NCI-H187 treated with DMSO at 0.1 percent for 48 hours (cell line): ENCODE data around the gene TM4SF20.
"Not testable (repeated sequence)": the region's sequence is repeated elsewhere in the genome, so short reads cannot be mapped to it uniquely, and the experiment has no call there.

ENCODE experiments used
- DNase-seq: peaks from one replicate; lab custom pipeline; 2025; lab: John Stamatoyannopoulos, UW

Gene TM4SF20

DNA sequence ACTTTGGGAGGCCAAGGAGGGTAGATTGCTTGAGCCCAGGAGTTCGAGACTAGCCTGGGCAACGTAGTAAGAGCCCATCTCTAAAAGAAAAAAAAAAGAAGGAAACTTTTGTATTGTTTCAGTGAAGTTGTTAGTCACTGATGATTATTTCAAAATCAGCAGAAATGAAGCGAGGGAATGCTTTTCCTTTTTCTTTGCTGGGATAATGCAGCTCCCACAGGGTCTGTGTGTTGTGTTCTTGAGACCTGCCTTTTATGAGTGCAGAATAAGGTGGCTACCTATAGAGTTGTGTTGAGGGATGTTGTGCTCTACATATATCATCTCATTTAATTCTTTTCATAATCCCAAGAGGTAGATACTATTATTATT lies 11.7 kb downstream of the TM4SF20 start:
- no peak for DNase-seq

DNA sequence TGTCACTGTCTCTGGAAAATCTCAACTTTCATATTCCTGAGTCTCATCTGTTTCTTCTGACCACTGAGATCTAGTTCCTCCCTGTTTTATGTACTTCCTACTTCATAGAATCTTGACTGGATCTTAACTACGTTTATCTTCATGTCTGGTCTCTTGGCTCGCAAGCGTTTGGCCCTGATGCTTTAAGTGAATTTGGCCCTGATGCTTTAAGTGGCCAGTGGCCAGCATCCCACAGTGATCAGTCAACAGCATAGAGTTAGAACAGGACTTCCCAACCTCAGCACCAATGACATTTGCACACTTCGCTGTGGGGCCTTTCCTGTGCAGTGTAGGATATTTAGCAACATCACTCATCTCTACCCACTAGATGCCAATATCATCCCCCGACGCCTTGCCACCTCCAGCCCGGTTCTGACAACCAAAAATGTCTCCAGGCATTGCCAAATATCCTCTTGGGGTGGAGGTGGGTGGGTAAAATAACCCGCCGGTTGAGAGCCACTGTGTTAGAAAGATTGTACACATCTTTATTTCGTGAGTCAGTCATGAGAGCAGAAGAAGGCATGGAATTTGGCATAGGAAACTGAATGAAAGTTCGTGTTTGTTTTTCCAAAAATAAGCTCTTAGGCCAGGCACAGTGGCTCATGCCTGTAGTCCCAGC lies 12.2 kb downstream of the TM4SF20 start:
- no peak for DNase-seq

DNA sequence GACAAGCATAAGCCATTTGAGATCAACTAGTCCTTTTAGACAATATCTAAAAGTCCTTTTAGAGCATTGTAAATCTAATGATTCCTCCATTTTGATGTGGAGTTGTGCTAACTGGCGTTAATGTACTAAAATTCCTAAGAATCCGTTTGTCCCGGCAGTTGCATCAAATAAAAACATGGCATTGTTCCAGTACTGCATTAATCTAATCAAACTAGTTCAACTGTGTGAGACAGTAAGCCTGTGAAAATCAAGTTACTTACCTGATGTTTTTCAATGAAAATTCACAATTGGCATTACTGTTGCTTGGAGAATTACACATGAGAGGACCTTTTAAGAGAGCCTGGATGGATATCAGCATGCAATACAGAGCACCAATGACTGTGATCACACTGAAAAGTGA lies 13.3 kb downstream of the TM4SF20 start:
- no peak for DNase-seq

DNA sequence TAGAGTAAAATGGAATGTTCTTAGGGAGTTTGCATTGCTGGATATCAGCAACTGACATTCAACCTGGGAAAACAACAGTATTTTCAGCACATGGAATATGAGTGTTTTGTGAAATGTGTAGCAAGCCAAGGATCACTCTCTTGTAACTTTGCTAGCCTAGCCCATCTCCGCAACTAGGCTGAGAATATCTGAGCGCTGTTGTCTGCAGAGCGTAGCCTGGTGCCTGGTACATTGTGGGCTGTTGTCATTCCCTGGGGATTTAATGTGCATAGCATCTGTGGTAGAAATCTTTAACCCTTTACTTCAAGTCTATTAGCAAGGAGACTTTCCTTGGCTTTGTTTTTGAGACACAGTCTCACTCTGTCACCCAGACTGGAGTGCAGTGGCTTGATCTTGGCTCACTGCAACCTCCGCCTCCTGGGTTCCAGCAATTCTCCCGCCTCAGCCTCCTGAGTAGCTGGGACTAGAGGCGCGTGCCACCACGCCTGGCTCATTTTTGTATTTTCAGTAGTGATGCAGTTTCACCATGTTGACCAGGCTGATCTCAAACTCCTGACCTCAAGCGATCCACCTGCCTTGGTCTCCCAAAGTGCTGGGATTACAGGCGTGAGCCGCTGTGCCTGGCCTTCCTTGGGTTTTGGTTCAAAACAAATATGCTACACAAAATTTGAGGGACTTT lies 14.4 kb downstream of the TM4SF20 start:
- not testable (repeated sequence) for DNase-seq

DNA sequence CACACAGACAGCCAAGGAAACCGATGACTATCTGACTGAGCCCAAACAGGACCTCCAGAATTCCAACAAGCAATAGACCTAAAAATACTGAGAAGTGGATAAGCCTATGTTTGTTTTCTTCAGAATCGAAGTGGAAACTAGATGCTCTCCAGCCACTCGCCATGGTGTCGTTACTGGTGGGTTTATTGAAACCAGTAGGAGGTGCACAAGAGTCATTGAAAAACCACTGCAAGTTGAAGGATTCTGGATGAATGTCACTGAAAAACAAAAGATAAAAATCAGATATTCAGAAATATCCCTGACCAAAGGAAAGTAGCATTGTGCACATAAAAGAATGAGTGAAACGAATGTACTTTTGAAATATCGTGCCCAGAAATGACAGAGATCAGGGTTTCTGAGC lies 15.3 kb downstream of the TM4SF20 start:
- DNase-seq, result no peak

DNA sequence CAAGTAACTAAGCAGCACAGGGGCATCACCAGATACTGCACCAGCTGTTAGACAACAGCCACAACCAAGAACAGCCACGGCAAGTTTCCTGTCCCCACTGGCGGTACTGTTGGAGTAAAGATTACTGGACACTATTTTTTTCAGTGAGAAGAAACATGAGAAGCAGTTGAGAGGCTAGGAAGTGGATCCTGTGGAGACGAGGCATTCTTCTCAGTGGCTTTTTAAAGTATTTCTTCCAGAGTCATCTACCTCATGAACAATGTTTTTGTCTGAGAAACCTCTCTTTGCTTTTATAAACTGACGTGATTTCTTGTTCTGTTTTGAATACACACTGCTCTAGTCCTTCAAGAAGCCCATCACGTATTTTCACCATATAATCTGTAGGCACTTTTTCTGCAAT lies 18.8 kb downstream of the TM4SF20 start:
- no peak for DNase-seq

DNA sequence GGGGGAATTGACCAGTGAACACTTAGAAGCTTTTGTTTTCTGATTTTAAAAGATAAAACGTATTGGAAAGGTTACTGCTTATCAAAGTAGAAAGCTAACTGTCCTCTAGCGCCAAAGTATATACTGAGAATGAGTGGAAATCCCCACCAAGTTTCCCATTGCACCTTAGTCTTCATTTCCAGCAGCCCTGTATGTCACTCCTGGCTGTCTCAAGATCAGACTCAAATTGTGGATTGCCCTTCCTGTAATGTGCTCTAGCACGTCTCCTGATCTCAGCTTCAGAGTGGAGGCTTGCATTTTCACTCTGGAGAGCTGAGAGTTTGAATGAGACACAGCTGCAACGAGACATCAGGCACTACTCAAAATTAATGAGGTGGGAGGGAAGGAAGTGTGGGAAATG lies 27.5 kb downstream of the TM4SF20 start:
- no peak for DNase-seq

DNA sequence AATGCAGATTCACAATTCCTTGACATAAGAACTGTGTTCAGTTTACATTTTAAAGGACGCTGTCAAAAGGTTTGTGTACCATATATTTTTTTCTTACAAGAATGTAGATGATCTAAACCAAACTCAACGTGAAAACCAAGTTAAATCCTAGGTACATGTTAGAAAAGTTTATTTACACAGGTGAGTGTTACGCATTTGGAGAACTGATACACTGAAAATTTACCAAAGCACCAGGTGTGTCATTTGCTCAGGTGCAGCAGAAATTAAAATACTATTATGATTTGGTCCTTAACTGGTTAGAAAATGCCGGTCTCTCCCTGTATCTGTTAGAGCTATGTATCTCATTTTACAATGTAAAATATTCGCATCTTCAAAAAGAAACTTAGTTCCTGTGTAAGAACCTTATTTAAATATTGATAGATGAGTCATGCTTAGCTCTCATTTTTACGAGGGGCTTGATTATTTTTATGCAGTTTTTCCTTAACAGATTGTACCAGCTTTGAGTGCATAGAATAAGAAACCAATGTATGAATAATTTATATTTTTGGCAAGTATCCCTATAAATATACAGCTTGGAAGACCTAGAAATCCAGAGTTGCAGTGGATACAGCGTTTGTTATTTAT lies 29.0 kb downstream of the TM4SF20 start:
- DNase-seq, result no peak

DNA sequence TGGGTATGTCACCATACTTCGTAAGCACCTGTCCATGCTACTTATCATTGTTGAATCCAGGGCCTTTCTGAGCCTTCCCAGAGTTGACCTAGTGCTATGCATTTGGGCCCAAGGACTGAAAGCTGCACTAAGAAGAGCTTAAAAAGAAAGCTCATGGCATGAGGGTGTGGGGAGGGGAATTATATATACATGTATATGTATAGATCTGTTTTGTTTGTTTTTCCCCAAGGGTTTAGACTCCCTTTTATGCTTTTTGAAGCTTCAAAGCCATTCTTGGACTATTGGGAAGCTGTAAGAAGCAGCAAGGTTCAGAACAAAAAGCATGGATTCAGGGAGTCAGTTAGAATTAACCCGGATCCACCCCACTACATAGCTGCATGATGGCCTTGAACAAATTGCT lies 30.8 kb downstream of the TM4SF20 start:
- DNase-seq, result no peak

DNA sequence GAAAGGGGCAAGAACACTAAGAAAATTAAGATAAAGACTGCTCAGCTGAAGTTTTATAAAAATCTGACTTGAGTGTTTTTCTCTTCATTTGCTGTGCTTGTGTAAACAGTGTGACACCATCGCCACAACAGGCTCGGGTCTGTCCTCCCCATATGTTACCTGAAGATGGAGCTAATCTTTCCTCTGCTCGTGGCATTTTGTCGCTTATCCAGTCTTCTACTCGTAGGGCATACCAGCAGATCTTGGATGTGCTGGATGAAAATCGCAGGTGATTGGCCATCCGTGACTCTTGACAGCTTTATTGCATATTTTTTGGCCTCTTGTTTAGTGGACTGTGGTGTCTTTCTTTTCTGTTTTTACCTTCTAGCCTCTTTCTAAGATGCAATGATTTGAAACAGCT lies 32.0 kb downstream of the TM4SF20 start:
- no peak for DNase-seq

DNA sequence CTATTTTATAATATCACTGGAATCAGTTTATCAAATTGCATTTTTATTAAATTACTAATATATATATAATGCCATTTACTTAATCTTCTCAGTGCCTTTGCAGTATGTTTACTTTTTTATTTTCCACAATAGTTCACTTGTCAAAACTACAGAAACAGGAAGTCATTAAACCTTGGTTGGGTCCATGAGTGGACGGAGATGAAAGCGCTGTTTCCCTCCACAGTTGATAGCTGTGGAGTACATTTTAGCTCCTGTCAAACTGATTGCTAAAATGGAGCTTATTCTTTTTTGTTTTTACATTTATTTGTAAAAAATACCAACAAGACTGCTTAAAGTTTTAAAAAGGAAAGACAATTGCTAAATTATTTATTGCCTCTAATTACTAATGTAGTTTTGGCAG lies 34.9 kb downstream of the TM4SF20 start:
- no peak for DNase-seq

DNA sequence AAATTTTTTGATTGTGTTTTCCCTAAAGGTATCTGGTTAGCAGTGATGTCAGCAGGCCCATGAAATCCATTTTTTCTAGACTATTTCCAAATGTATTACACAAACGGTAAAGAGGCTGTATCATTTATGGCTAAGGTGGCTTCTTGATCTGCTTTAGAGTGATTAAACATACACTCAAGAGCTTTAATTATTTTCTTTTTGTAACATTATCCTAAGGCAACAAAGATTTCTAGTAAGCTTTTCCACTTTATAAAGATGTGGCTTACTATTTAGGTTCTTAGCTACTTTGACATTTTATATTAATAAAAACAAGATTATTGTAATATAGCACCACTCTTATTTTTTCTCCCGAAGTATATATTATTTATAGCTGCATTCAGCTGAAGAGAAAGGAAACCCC lies 37.6 kb downstream of the TM4SF20 start:
- no peak for DNase-seq

DNA sequence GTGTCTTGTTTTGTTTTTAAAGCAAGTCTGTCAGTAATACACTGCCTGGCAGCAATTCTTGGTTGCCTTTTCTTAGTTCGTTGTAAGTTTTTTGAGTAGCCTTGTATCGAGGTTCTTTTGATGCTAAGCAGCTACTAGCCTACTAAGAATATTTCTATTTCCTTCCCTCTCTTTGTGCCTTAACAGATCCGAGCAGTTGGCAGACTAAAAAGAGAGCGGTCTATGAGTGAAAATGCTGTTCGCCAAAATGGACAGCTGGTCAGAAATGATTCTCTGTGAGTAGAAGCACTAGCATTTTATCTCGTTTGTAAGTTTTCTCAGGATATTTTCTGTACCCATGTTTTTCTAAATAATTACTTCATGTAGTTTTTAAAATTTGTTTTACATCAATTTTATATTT lies 39.0 kb downstream of the TM4SF20 start:
- no peak for DNase-seq

DNA sequence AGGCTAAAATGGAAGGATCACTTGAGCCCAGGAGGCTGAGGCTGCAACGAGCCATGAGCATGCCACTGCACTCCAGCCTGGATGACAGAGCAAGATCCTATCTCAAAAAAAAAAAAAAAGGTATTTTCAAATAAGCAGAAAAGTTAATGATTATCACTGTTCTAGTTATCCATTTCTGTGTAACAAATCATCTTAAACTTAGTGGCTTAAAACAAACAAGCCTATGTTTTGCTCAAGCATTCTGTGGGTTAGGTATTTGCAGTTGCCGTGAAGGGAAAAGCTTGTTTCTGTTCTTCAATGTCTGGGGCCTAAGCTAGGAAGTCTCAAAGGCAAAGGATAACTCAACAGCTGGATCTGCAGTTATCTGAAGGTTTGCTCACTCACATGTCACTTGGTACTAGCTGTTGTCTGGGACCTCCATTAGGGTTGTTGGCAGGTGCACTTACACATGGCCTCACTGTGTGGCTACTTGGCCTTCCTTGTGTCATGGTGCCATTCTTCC lies 40.0 kb downstream of the TM4SF20 start:
- no peak for DNase-seq

DNA sequence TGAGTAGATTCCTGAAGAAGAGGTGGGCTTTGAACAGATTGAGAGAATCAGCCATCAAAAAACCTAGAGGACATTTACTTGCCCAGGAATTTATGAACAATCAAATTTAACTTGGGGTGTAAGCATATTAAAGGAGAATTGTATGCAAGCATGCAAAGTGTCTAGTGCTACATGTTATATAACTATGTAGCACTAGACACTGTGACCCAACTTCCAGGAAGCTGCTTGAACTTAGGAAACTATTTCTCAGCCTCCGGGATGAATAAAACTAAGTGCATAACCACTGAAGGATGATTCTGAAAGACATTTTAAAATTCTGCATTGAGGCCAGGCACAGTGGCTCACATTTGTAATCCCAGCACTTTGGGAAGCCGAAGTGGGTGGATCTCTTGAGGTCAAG lies 41.7 kb downstream of the TM4SF20 start:
- no peak for DNase-seq

DNA sequence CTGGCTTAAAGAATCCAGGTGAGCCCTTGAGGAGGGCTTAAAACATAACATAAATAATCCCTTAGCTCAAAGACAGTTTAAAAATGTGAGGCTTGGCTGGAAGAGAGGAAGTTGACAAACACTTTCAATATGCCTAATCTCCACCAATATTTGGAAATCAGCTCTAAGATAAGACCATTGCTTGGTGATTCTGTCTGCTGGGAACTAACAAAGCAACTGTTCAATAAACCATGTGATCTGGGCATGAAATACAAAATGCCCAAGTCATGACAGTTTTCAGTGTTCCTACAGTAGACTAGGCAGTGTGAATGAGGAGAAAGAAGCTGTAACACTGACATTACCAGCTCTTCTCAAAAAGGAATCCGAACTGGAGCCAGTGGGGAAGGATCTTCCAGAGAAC lies 43.4 kb downstream of the TM4SF20 start:
- DNase-seq, result no peak

DNA sequence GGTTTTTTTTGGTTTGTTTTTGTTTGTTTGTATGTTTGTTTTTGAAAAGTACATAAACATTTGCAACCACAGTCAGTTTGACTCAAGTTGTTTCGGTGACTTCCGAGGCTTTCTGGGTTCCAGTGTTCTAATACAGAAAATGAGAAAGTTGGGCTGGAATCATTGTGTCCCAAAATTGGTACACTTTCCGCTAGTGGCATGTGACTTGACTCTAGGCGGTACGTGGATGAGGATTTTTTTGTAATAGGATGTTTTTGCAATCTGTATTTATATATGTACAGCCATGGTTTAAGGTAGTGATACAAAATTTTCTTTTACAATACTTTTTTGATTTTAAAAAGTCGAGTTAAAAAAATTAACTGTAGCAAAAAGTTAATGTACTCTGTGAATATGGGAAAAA lies 52.3 kb downstream of the TM4SF20 start:
- no peak for DNase-seq

DNA sequence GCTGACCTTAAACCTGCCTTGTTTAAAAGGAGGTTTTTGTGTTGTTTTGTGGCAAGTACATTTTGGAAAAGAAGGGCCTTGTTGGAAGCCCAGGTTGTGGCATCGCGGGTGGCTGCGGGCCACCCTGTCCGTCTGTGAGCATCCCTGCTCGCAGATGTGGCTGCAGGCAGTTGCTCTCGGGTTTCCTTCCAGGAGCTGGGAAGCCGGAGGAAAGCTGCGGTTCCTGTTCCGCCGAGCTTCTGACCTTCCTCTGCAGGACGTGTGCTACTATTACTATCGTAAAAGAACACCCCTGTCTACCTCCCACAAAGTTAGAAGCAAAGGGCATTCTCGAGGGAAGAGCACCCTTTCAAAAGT lies 53.3 kb downstream of the TM4SF20 start:
- DNase-seq, result no peak

DNA sequence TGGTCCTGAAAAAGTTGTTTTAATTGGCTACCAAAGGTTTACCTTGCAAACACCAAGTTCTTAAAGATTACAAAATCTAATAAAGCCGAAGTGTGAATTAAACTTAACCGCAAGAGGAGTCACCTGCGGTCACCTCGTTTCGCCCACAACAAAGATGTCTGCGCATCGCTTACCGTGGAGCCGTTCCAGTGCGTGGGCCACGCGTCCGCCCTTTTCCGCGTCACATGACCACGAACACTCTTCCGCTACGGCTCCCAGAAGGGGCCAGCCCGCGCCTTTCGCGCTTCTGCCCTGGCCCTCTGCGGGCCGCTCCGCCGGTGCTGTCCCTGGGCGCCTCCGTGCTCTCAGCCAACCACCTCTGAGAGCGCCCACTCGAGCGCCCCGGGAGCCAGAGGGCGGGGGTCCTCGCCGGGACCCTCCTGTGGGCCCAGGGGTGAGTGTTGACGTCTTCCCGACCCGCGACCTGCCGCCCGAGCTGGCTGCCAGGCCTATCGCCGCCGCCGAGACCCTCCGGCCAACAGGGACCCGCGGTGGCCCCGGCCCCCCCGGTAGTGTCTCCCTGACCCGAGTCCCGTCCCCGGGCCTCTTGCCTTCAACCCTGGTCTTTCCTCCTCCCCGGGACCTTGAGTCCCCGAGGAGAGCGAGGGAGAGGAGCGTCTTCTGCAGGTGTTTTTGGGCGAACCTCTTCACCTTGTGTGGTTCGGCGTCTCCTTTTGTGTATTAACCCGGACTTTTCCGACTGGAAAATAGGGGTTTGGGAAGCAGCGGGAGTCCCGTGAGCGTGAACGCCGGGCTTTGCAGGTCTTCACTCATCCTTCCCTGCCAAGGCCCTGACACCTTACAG lies 53.9 kb downstream of the TM4SF20 start, which contains the start of gene MFF:
MFF (plus strand) TSS at position 257 of the 844 bp plus-strand sequence. CDS start 5,415 bp downstream, outside the sequence.
- peak; percentile 43 for DNase-seq

DNA sequence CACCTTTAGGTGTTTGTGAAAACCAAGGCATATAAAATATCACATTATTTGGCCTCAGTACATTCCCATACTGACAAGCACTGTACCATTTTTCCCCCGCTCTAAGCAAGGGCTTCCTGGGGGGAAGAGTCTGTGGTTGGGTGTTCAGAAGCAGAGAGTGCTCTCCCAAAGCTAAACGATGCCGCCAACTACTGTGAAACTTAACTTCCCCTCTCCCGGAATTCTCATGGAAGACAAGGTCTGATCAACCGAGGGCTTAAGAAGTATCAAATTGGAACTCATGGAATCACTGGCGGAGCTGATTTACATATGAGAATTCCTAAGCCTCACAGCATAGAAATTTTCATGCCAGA lies 54.5 kb downstream of the TM4SF20 start:
- no peak for DNase-seq

DNA sequence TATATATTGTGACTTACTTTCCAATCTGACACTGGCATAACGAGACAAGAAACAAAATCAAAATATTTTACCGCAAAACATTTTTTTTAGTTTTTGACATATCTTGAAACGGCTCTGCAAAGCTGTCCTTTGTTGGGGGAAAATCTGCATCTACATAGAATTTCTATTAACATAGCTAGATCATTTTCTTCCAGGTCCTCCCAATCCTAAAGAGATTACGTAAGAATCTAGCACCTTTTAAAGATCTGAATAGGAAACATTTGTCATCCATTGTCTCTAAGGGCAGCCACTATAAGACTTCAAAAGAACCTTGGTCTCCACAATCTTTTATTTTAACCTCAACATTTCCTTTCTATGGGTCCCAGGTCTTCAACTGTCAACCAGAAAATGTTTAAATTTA lies 55.3 kb downstream of the TM4SF20 start:
- no peak for DNase-seq

DNA sequence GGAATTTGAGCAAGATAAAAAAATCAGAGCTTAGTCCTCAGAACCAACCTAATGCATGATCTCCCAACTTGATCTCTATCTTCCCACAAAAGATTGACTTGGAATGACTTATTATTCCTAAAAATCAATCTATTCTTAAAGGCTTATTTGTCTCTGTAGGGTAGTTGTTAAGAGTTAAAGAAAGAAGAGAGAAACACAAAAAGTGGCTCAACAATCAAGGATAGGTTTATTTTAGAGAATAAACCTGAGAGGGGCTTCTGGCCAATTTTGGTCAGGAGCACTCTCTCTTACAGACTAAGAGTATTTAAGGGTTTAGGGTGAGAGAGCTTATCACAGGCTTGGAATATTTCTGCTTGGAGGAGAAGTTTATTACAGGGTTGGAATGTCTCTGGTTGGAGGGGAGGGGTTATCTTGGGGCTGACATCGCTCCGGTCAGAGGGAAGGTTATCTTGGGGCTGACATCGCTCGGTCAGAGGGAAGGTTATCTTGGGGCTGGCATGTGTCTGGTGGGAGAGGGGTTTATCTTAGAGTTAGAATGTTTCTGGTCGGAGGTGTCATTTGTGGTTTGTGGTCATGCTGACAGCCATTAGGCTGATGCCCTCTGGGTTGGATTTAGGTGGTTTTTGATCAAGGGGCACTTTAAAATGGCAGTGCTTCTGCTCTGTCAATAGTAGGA lies 56.4 kb downstream of the TM4SF20 start:
- no peak for DNase-seq
